ENCODE measurements around the gene CST7. TPM values are rescaled to one million over a fixed set of nuclear protein-coding genes. Genes with fewer than 3 reads are reported as not detected.

The CST7 gene
- total RNA-seq, 1 experiment from 2014 or later: not detected

GRCh38 chr20:24964506-24964840 lies 15.4 kb downstream of the CST7 start:
- Histone ChIP-seq H2BK5ac (ENCODE audit: insufficient read length, low read length) (no peak overlapping the region), H3K27ac (ENCODE audit: insufficient read length, low read depth, low read length) (no peak overlapping the region), H2BK15ac (ENCODE audit: low read depth, low read length) (no peak overlapping the region), H3K9me3 (ENCODE audit: control insufficient read depth, low read depth, low read length) (no peaks in the 10 kb centered on the region), H3K56ac (ENCODE audit: insufficient read length, low read depth, low read length) (no peak overlapping the region), H3K4me1 (ENCODE audit: insufficient read depth, low read length) (no peaks in the 10 kb centered on the region), H2AFZ (ENCODE audit: low read length) (no peak overlapping the region), H3K9ac (ENCODE audit: extremely low read depth, insufficient read length, low read length) (no peak overlapping the region), H3K79me2 (ENCODE audit: insufficient read depth, low read length) (no peaks in the 10 kb centered on the region), H4K5ac (ENCODE audit: insufficient read length, low read depth, low read length) (no peak overlapping the region), H3K18ac (ENCODE audit: insufficient read length, low read depth, low read length) (no peak overlapping the region), H3T11ph (ENCODE audit: low read length) (no peak overlapping the region), H4K8ac (replicated peaks; ENCODE audit: insufficient read length, low read depth, low read length) (no peak overlapping the region), H2AK5ac (ENCODE audit: insufficient read length, low read length) (no peak overlapping the region), H2BK12ac (ENCODE audit: insufficient read length, low read depth, low read length) (no peak overlapping the region), H3K27me3 (ENCODE audit: insufficient read depth, low read length) (no peaks in the 10 kb centered on the region), H3K79me1 (ENCODE audit: insufficient read depth, low read depth, low read length, poor library complexity, severe bottlenecking) (no peaks in the 10 kb centered on the region), H3K4ac (ENCODE audit: low read depth, low read length) (no peak overlapping the region), H3K23me2 (ENCODE audit: insufficient read length, low read depth, low read length, poor library complexity, severe bottlenecking) (no peaks in the 10 kb centered on the region), H3K14ac (ENCODE audit: insufficient read depth, low read length) (no peak overlapping the region), H2BK120ac (ENCODE audit: low read depth, low read length, poor library complexity, severe bottlenecking) (no peak overlapping the region), H2BK20ac (ENCODE audit: low read depth, low read length, poor library complexity, severe bottlenecking) (no peak overlapping the region), H4K91ac (ENCODE audit: insufficient read length, low read depth, low read length) (no peak overlapping the region), H3K23ac (ENCODE audit: insufficient read length, low read depth, low read length) (no peak overlapping the region), H3K4me2 (ENCODE audit: insufficient read depth, insufficient read length, low read length) (no peak overlapping the region), H4K20me1 (ENCODE audit: control insufficient read depth, insufficient read depth, insufficient read length) (no peaks in the 10 kb centered on the region)
- Mint-ChIP-seq H3K27me3 (ENCODE audit: low read depth) (no peaks in the 10 kb centered on the region), H3K4me3 (no peak overlapping the region), H3K9me3 (no peaks in the 10 kb centered on the region), H3K36me3 (ENCODE audit: insufficient read depth in 1 of 3, low read depth in 3 of 3) (peaks cover 33 to 78% (median 49%) of the 10 kb centered on the region in 3 experiments; a peak in 6 of 7 replicates), H3K27ac (no peak overlapping the region; a peak in 1 of 7 replicates), H3K4me1 (no peaks in the 10 kb centered on the region)
- WGBS (ENCODE audit: extremely low coverage, insufficient read length, low lambda C conversion rate): no CpG with 5 or more reads among the region's 9 CpGs
- DNase-seq: peak; percentile 8
- no peak for TF ChIP-seq CTCF (conservative IDR thresholded peaks at IDR 0.05)
